Measurements from ENCODE around the gene TXNL4B.

The TXNL4B gene

GRCh38 chr16:72105978-72106377, 12.6 kb upstream of the TXNL4B start:
- TF ChIP-seq ZFX (IDR thresholded peaks at IDR 0.05) (no peak), CTCF (conservative IDR thresholded peaks at IDR 0.05) (no peak)

GRCh38 chr16:72104905-72105304, 11.5 kb upstream of the TXNL4B start:
- H3K27ac ChIP-seq, result no peak overlapping the region
- TF ChIP-seq CTCF (conservative IDR thresholded peaks at IDR 0.05) (no peak), ZFX (IDR thresholded peaks at IDR 0.05) (no peak)

More at GRCh38 chr16:72105978-72106377, 12.6 kb upstream of the TXNL4B start:
- no peak overlapping the region for H3K27ac ChIP-seq

DNA sequence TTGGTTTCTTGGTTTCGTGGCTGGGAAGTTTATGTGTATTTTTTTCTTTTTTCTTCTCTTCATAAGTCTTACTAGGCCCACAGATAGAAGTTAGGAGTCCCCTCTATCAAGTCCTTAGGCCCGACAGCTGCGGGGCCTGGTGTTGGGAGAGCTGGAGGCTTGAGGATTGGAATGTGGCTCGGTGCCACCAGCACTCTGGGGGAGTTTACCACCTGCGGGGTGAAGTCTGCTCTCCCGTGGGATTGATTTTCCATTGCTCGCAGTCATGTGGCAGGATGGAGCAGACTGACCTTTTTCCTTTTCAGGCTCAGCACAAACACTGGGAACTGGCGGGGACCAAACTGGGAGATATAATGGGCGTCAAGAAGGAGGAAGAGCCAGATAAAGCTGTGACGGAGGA, 7.8 kb upstream of the TXNL4B start:
- no peak overlapping the region for H3K27ac ChIP-seq
- TF ChIP-seq ZFX (IDR thresholded peaks at IDR 0.05), result no peak
- no peak for TF ChIP-seq CTCF (conservative IDR thresholded peaks at IDR 0.05)

DNA sequence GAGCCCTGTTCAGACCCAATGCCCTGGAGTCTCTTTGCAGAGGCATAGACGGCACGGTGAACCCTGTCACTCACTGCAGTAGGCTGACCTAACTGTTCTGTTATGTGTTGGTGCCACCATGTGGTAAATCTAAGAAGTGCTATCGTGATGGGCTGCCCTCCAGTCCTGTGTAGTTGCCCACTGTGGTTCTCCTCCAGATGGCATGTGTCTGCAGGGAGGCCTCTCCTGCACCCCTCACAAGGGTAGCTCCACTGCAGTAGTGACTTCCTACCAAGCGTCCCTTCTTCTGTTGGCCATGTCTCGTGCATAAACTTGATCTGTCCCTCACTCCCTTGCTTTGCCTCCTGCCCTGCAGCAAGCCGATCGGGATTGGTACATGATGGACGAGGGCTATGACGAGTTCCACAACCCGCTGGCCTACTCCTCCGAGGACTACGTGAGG, 6.0 kb upstream of the TXNL4B start:
- TF ChIP-seq CTCF (conservative IDR thresholded peaks at IDR 0.05), result peak; percentile 72
- TF ChIP-seq ZFX (IDR thresholded peaks at IDR 0.05), result no peak
- no peak overlapping the region for H3K27ac ChIP-seq

- no peak overlapping the region for H3K27ac ChIP-seq
- TF ChIP-seq CTCF (conservative IDR thresholded peaks at IDR 0.05) (no peak), ZFX (IDR thresholded peaks at IDR 0.05) (no peak)
These were observed 5.5 kb upstream of the TXNL4B start for GRCh38 chr16:72098936-72099335.

DNA sequence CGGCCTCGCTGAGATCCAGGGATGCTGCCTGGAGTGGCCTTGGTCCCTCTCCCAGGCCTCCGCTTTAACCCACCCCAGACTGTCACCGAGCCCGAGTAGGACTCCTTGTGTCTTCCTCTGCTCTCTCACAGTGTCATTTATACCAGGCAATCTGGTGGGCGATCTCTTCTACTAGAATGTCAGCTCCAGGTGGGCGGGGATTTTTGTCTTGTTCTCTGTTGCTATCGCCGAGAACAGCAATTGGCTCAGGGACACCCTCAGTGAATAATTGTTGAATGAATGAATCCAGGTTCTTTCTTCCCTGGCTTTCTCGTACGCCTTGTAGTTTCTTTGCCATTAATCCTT, 818 bp upstream of the TXNL4B start:
- TF ChIP-seq CTCF (conservative IDR thresholded peaks at IDR 0.05) (no peak), ZFX (IDR thresholded peaks at IDR 0.05) (0 out of 2 replicates have a peak, but pooled peaks have one; percentile 26)
- peak overlapping the region; percentile 83 for H3K27ac ChIP-seq

GRCh38 chr16:72092832-72093447, 480 bp downstream of the TXNL4B start:
- no peak for TF ChIP-seq CTCF (conservative IDR thresholded peaks at IDR 0.05)
- TF ChIP-seq ZFX (IDR thresholded peaks at IDR 0.05), result no peak
- H3K27ac ChIP-seq, result peak overlapping the region; percentile 83

Measured in C4-2B (cell line).